Thyroid gland (tissue), 4 donors: ENCODE measurements around the gene NDUFV2. TPM values are rescaled to one million over a fixed set of nuclear protein-coding genes. Genes with fewer than 3 reads are reported as not detected.

Source experiments
- DNase-seq, 2 donors: peaks; one replicate each; pipeline ENCODE4 v3.0.0-alpha.2; 2019
- H3K27ac ChIP-seq, 3 donors: fragments of 200-600 bp; sonication (generic); 1 replicate in 2 of 3; 2 replicates in 1 of 3; pipeline ENCODE4 v1.5.1; 2016 to 2019; ENCODE audit warnings: mild to moderate bottlenecking in 1 of 3, moderate library complexity in 1 of 3
- H3K27me3 ChIP-seq: fragments of 200-600 bp; sonication (generic); one replicate; pipeline ENCODE4 v1.5.1; 2019
- H3K36me3 ChIP-seq, 2 donors: fragments of 200-600 bp; sonication (generic); one replicate each; pipeline ENCODE4 v1.5.1; 2016 to 2019
- H3K4me1 ChIP-seq, 2 donors: fragments of 200-600 bp; sonication (generic); one replicate each; pipeline ENCODE4 v1.5.1; 2017 to 2019
- H3K4me3 ChIP-seq, 3 donors: fragments of 200-600 bp; sonication (generic); replicated peaks in 1 of 3; 1 replicate in 2 of 3; 2 replicates in 1 of 3; pipeline ENCODE4 v1.5.1; 2016; ENCODE audit warnings: mild to moderate bottlenecking in 1 of 3
- H3K9me3 ChIP-seq: fragments of 200-600 bp; sonication (generic); one replicate; pipeline ENCODE4 v1.5.1; 2017
- CTCF ChIP-seq, 6 experiments: fragments of 200-600 bp in 3 of 6; fragments of 450-650 bp in 3 of 6; sonication (generic) in 3 of 6; IDR thresholded peaks; one replicate each; pipeline ENCODE4 v1.5.1; 2016 to 2019; ENCODE audit warnings: antibody characterized with exemption in 6 of 6, mild to moderate bottlenecking in 2 of 6, inconsistent platforms in 1 of 6, moderate library complexity in 1 of 6
- POLR2A ChIP-seq, 2 donors: fragments of 450-650 bp; IDR thresholded peaks; one replicate each; pipeline ENCODE4 v1.6.1; 2017; ENCODE audit warnings: antibody characterized with exemption in 2 of 2, mild to moderate bottlenecking in 2 of 2, moderate library complexity in 1 of 2
- WGBS, 2 donors: methylation state at CpG; one replicate each; pipeline ENCODE4 v1.1.5; 2017; 5-methylcytosine and 5-hydroxymethylcytosine counted together
- intact Hi-C: fragments of 100-400 bp; cut with DNase I; formaldehyde crosslinking; loops from one replicate; pipeline ENCODE4 v1.15.1; 2023
- total RNA-seq, 4 donors: library from RNA; depleted of rRNA; stranded (reverse); fragments of >200 nt; gene quantifications; one replicate each; pipeline ENCODE4 v1.2.3, GENCODE V29; 2016

The NDUFV2 gene
- total RNA-seq, 4 donors from 2014 or later, result 103 to 114 (median 108) TPM

DNA sequence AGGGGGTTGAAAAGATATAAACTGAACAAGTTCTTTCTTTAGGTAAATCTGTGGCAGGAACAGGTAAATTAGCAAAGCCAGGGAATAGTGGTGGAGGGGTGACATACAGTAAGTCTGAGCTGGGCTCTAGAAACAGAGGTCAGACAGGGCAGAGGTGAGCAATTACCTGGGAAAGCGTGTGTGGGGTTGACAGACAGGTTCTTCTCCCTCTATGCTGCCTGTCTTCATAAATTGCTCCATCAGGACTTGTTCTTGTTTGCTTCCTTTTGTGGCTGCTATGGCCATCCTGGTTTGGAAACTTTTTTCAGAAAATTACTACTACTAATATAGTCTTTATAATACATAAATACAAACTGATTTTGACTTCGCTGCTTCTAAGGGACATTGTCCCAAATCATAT, 30.7 kb downstream of the NDUFV2 start:
- H3K9me3 ChIP-seq, result no peaks in the 10 kb centered on the region
- TF ChIP-seq CTCF (IDR thresholded peaks at IDR 0.05), result no peak
- TF ChIP-seq POLR2A (IDR thresholded peaks at IDR 0.05), result no peak
- H3K4me3 ChIP-seq, result no peak overlapping the region
- no peak for DNase-seq
- intact Hi-C loops, result loop anchor here (10.0 kb wide), 1 partner anchor 202 kb away; the partner anchor contains the start of gene TWSG1
- no peak overlapping the region for H3K27ac ChIP-seq
- H3K4me1 ChIP-seq, result peaks cover 9 to 12% of the 10 kb centered on the region in 2 donors
- no peaks in the 10 kb centered on the region for H3K27me3 ChIP-seq
- peaks cover 13 to 22% of the 10 kb centered on the region in 2 donors for H3K36me3 ChIP-seq
- 95% methylated on average over 2 of the region's 2 CpGs for WGBS, 2 donors

DNA sequence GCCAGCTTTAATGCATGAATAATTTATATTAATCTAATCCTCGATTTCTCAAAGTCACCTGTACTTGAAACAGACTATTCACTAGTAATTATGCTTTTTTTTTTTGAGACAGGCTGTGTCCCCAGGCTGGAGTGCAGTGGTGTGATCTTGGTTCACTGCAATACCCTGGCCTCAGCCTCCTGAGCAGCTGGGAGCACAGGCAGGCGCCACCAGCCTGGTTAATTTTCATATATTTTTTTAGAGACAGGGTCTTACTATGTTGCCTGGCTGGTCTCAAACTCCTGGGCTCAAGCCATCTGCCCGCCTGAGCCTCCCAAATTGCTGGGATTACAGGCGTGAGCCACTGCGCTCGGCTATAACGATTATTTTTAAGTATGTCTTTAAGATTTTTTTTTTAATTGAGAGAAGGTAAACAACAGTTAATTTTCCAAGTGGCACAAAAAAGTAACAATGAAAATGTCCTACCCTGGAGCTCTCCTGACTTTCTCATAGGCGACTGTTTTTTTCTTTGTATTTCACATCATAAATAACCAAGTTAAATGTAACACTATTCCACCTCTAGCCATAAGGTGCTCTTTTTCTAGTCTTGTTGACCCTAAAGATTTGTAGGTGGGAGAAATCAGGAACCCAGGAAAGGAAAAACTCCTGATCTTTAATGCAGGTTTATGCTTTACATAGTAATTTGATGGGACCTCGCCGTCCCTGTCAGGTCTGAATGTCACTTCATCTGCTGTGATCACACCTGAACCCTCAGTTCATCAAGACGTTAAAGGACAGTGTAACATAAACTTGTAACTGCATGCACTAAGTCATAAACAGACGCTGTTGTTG, 32.8 kb downstream of the NDUFV2 start:
- Histone ChIP-seq H3K4me1 (peaks cover 29 to 30% of the 10 kb centered on the region in 2 donors), H3K27ac (peak overlapping the region; percentile 94 to 98 (median 98)), H3K4me3 (peak overlapping the region; percentile 71 to 74 (median 74)), H3K9me3 (no peaks in the 10 kb centered on the region), H3K36me3 (peaks cover 8% of the 10 kb centered on the region in 2 donors), H3K27me3 (no peaks in the 10 kb centered on the region)
- 63 to 64% methylated on average over 12 of the region's 12 CpGs for WGBS, 2 donors
- no peak for DNase-seq
- intact Hi-C loops, result loop anchor here (10.0 kb wide), 1 partner anchor 200 kb away; the partner anchor contains the start of gene TWSG1
- no peak for TF ChIP-seq CTCF (IDR thresholded peaks at IDR 0.05)
- TF ChIP-seq POLR2A (IDR thresholded peaks at IDR 0.05), result no peak

DNA sequence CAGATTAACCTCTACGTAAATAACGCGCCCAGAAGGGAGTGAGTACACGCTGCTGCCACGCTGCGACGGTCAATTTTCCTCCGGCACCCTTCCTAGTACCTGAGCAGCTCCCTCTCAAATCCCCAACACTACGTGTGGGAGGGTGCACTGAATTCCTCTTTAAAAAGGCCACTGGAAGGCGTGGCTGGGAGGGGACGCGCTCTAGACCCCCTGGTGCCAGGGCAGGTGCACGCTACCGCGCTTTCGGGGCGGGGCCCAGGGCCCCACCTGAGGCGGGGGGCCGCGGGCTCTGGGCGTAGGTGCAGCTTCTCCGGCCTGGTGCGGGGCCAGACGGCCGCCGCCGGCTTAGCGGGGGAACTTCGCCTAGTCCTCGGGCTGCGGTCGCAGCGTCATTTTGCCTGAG, 33.4 kb downstream of the NDUFV2 start:
- no peak for TF ChIP-seq POLR2A (IDR thresholded peaks at IDR 0.05)
- TF ChIP-seq CTCF (IDR thresholded peaks at IDR 0.05), result no peak
- Histone ChIP-seq H3K4me3 (peak overlapping the region; percentile 71 to 74 (median 74)), H3K36me3 (peaks cover 6% of the 10 kb centered on the region in 2 donors), H3K27ac (peak overlapping the region; percentile 94 to 98 (median 98)), H3K4me1 (peaks cover 34% of the 10 kb centered on the region in 2 donors), H3K27me3 (no peaks in the 10 kb centered on the region), H3K9me3 (no peaks in the 10 kb centered on the region)
- intact Hi-C loops, result loop anchor here (2.0 to 10.0 kb wide), 2 partner anchors 33 to 199 kb away; partner anchors contain the start of genes NDUFV2 and TWSG1
- WGBS, 2 donors, result 0 to 3% methylated on average over 9 to 10 of the region's 33 CpGs
- peak; percentile 72 to 73 for DNase-seq

GRCh38 chr18:9136315-9137155, 34.0 kb downstream of the NDUFV2 start, which contains the start of gene ANKRD12:
Gene ANKRD12 (plus strand): TSS chr18:9136781. CDS start chr18:9182433, 45,652 bp downstream.
- Histone ChIP-seq H3K4me3 (peak within 1 kb of the TSS; percentile 71 to 74 (median 74)), H3K27me3 (no peaks in the 10 kb centered on the region), H3K36me3 (peaks cover 3 to 6% of the 10 kb centered on the region in 2 donors), H3K4me1 (peaks cover 40% of the 10 kb centered on the region in 2 donors), H3K9me3 (no peaks in the 10 kb centered on the region), H3K27ac (peak within 1 kb of the TSS; percentile 98)
- 0% methylated on average over 59 of the region's 95 CpGs; no CpG with 5 or more reads in 1 of the 2 donors for WGBS, 2 donors
- TF ChIP-seq POLR2A (IDR thresholded peaks at IDR 0.05), result peak; percentile 88 to 93
- peak in 1 of 6 experiments; percentile 2 for TF ChIP-seq CTCF (IDR thresholded peaks at IDR 0.05)
- intact Hi-C loops, result loop anchor here (2.0 to 10.0 kb wide), 2 partner anchors 34 to 198 kb away; partner anchors contain the start of genes NDUFV2 and TWSG1
- DNase-seq, result peak; percentile 98
